ENCODE results near the gene MRPL20.

Gene MRPL20

GRCh38 chr1:1440262-1441001 is 33.3 kb upstream of the MRPL20 start:
- DNase-seq, result no peak
- no peaks in the 10 kb centered on the region for H3K36me3 ChIP-seq
- H3K9me3 ChIP-seq, result no peaks in the 10 kb centered on the region
- no peaks in the 10 kb centered on the region for H3K27me3 ChIP-seq
- H3K4me1 ChIP-seq, result peaks cover 2% of the 10 kb centered on the region; the same call in 1 of the 2 replicates
- no peak overlapping the region for H3K4me3 ChIP-seq (ENCODE audit: low read depth, low read length)
- TF ChIP-seq CTCF (IDR thresholded peaks at IDR 0.05; ENCODE audit: low read depth, low read length), result no peak

GRCh38 chr1:1439546-1440261 is 32.6 kb upstream of the MRPL20 start:
- no peak for TF ChIP-seq CTCF (IDR thresholded peaks at IDR 0.05; ENCODE audit: low read depth, low read length)
- H3K9me3 ChIP-seq, result no peaks in the 10 kb centered on the region
- no peaks in the 10 kb centered on the region for H3K36me3 ChIP-seq
- H3K4me3 ChIP-seq (ENCODE audit: low read depth, low read length), result no peak overlapping the region
- DNase-seq, result no peak
- H3K4me1 ChIP-seq, result peaks cover 9% of the 10 kb centered on the region; the same call in 1 of the 2 replicates
- H3K27me3 ChIP-seq, result no peaks in the 10 kb centered on the region

DNA sequence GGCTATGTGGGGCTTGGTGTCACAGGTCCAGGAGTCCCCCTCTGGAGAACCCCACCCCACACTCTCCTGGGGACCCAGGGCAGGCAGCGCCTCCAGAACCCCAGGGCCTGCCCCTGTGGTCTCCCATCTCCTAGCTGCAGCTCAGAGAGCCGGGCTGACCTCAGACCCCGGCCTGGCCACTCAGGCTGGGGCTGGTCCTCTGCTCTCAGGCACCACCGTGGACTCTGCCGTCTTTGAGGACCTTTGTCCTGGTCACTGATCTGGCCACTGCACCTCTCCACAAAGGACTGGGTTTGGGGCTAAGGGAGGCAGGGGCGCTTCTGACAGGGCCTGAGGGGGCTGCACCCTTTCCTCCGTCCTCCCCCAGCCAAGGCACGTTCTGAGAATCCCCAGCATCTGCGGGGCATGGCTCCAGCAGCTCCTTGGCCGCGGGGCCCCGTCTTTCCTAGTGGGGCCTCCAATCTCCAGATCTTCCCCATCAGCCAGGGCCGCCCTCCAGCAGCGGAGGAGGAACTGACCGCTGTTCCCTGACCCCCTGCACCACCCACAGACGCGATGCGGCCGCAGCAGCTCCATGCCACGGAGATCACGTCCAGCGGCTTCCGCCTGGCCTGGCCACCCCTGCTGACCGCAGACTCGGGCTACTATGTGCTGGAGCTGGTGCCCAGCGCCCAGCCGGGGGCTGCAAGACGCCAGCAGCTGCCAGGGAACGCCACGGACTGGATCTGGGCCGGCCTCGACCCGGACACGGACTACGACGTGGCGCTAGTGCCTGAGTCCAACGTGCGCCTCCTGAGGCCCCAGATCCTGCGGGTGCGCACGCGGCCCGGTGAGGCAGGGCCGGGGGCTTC is 31.7 kb upstream of the MRPL20 start:
- Histone ChIP-seq H3K4me1 (peaks cover 17% of the 10 kb centered on the region), H3K9me3 (no peaks in the 10 kb centered on the region), H3K36me3 (no peaks in the 10 kb centered on the region), H3K27me3 (no peaks in the 10 kb centered on the region), H3K4me3 (ENCODE audit: low read depth, low read length) (no peak overlapping the region)
- DNase-seq, result no peak
- TF ChIP-seq CTCF (IDR thresholded peaks at IDR 0.05; ENCODE audit: low read depth, low read length), result no peak

GRCh38 chr1:1437904-1438376 is 30.8 kb upstream of the MRPL20 start:
- H3K4me3 ChIP-seq (ENCODE audit: low read depth, low read length), result no peak overlapping the region
- DNase-seq, result peak; percentile 38
- no peaks in the 10 kb centered on the region for H3K9me3 ChIP-seq
- peaks cover 25% of the 10 kb centered on the region for H3K4me1 ChIP-seq
- H3K27me3 ChIP-seq, result no peaks in the 10 kb centered on the region
- no peak for TF ChIP-seq CTCF (IDR thresholded peaks at IDR 0.05; ENCODE audit: low read depth, low read length)
- no peaks in the 10 kb centered on the region for H3K36me3 ChIP-seq

DNA sequence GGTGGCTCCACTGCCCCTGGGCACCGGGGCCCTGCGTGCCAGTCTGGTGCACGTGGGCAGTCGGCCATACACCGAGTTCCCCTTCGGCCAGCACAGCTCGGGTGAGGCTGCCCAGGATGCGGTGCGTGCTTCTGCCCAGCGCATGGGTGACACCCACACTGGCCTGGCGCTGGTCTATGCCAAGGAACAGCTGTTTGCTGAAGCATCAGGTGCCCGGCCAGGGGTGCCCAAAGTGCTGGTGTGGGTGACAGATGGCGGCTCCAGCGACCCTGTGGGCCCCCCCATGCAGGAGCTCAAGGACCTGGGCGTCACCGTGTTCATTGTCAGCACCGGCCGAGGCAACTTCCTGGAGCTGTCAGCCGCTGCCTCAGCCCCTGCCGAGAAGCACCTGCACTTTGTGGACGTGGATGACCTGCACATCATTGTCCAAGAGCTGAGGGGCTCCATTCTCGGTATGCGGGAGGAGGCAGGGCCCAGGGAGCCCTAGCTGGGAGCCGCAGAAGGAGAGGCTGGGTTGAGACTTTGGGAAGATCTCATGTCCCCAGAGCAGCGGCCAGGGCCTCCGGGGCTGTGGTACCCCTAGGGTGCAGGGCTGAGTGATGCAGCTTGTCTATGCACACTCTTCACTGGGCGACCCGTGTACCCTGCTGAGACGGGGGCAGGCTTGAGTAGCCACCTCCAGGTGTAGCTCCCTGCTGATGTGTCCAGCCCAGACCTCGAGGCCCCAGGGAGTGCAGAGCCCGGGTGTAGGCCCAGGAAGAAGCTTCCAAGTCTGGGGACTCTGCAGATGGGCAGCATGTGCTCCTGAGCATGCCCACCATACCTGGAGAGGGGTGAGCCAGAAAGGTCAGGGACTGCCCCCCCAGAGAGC is 30.2 kb upstream of the MRPL20 start:
- H3K4me1 ChIP-seq, result peaks cover 32% of the 10 kb centered on the region
- H3K9me3 ChIP-seq, result no peaks in the 10 kb centered on the region
- no peaks in the 10 kb centered on the region for H3K27me3 ChIP-seq
- H3K36me3 ChIP-seq, result no peaks in the 10 kb centered on the region
- TF ChIP-seq CTCF (IDR thresholded peaks at IDR 0.05; ENCODE audit: low read depth, low read length), result no peak
- no peak overlapping the region for H3K4me3 ChIP-seq (ENCODE audit: low read depth, low read length)
- no peak for DNase-seq
